Testis (tissue), 3 donors: ENCODE measurements around the gene CNIH3. TPM values are rescaled to one million over a fixed set of nuclear protein-coding genes. Genes with fewer than 3 reads are reported as not detected.

ENCODE experiments used
- DNase-seq: peaks from one replicate; pipeline ENCODE4 v3.0.0-alpha.2; 2019
- H3K27ac ChIP-seq, 2 donors: fragments of 200-600 bp; sonication (generic); one replicate each; pipeline ENCODE4 v1.5.1; 2019
- H3K27me3 ChIP-seq: fragments of 200-600 bp; sonication (generic); one replicate; pipeline ENCODE4 v1.5.1; 2019
- H3K36me3 ChIP-seq: fragments of 200-600 bp; sonication (generic); one replicate; pipeline ENCODE4 v1.5.1; 2017; ENCODE audit warnings: low read depth; ENCODE audit errors: missing control alignments
- H3K4me1 ChIP-seq: fragments of 200-600 bp; sonication (generic); one replicate; pipeline ENCODE4 v1.5.1; 2019
- H3K4me3 ChIP-seq, 2 donors: fragments of 200-600 bp; sonication (generic); one replicate each; pipeline ENCODE4 v1.5.1; 2017 to 2019
- H3K9me3 ChIP-seq: fragments of 200-600 bp; sonication (generic); one replicate; pipeline ENCODE4 v1.5.1; 2017
- CTCF ChIP-seq, 3 experiments: fragments of 450-650 bp in 2 of 3; fragments of 200-600 bp in 1 of 3; sonication (generic) in 1 of 3; IDR thresholded peaks; one replicate each; pipeline ENCODE4 v1.5.1; 2016 to 2019; ENCODE audit warnings: antibody characterized with exemption in 3 of 3, mild to moderate bottlenecking in 2 of 3, moderate library complexity in 1 of 3
- POLR2A ChIP-seq: fragments of 450-650 bp; IDR thresholded peaks from one replicate; pipeline ENCODE4 v1.6.1; 2017; ENCODE audit warnings: antibody characterized with exemption, mild to moderate bottlenecking, moderate library complexity
- WGBS, 2 donors: methylation state at CpG; one replicate each; pipeline ENCODE4 v1.1.5; 2018; 5-methylcytosine and 5-hydroxymethylcytosine counted together
- intact Hi-C: fragments of 100-400 bp; cut with DNase I; formaldehyde crosslinking; loops from one replicate; pipeline ENCODE4 v1.15.1; 2023; ENCODE audit warnings: low total_unique reads
- polyA plus RNA-seq: library from polyadenylated mRNA; stranded (reverse); fragments of 350-450 nt; fragmentation: Illumina TruSeq; extraction: RNeasy Lipid Tissue Mini Kit (QIAGEN cat#74804); gene quantifications from one replicate; pipeline ENCODE4 v1.2.3, GENCODE V29; 2014; ENCODE audit warnings: low read depth, low replicate concordance; ENCODE audit not compliant: insufficient read depth
- total RNA-seq, 2 donors: library from RNA; depleted of rRNA; stranded (reverse); fragments of >200 nt; gene quantifications; one replicate each; pipeline ENCODE4 v1.2.3, GENCODE V29; 2016

Gene CNIH3
- total and polyA plus RNA-seq, 3 donors from 2014 or later: 8.5 to 9.8 (median 8.5) TPM

GRCh38 chr1:224662870-224663269 lies 46.8 kb downstream of the CNIH3 start:
- no peaks in the 10 kb centered on the region for H3K36me3 ChIP-seq
- H3K9me3 ChIP-seq: no peaks in the 10 kb centered on the region
- intact Hi-C loops: no loop called here
- no peak overlapping the region for H3K27ac ChIP-seq
- WGBS, 2 donors: 87 to 97% methylated on average over 2 to 3 of the region's 3 CpGs
- H3K4me3 ChIP-seq: no peak overlapping the region
- no peaks in the 10 kb centered on the region for H3K4me1 ChIP-seq
- no peak for DNase-seq
- no peaks in the 10 kb centered on the region for H3K27me3 ChIP-seq
- no peak for TF ChIP-seq POLR2A

- Histone ChIP-seq H3K36me3 (no peaks in the 10 kb centered on the region), H3K9me3 (no peaks in the 10 kb centered on the region), H3K4me1 (no peaks in the 10 kb centered on the region), H3K27me3 (no peaks in the 10 kb centered on the region), H3K27ac (no peak overlapping the region), H3K4me3 (no peak overlapping the region)
- DNase-seq: no peak
- intact Hi-C loops: no loop called here
- 68 to 76% methylated on average over 3 of the region's 3 CpGs for WGBS, 2 donors
- TF ChIP-seq CTCF (IDR thresholded peaks at IDR 0.05) (no peak), POLR2A (no peak)
These were observed 48.9 kb downstream of the CNIH3 start for GRCh38 chr1:224665016-224665415.

- Histone ChIP-seq H3K36me3 (no peaks in the 10 kb centered on the region), H3K27me3 (no peaks in the 10 kb centered on the region), H3K9me3 (no peaks in the 10 kb centered on the region), H3K27ac (no peak overlapping the region), H3K4me1 (no peaks in the 10 kb centered on the region), H3K4me3 (no peak overlapping the region)
- no peak for DNase-seq
- TF ChIP-seq POLR2A (no peak), CTCF (IDR thresholded peaks at IDR 0.05) (no peak)
- intact Hi-C loops: no loop called here
These were observed 50.0 kb downstream of the CNIH3 start for GRCh38 chr1:224666078-224666477.

GRCh38 chr1:224666913-224667312 lies 50.8 kb downstream of the CNIH3 start:
- H3K27ac ChIP-seq: no peak overlapping the region
- no peaks in the 10 kb centered on the region for H3K27me3 ChIP-seq
- H3K9me3 ChIP-seq: no peaks in the 10 kb centered on the region
- H3K36me3 ChIP-seq: no peaks in the 10 kb centered on the region
- intact Hi-C loops: no loop called here
- H3K4me3 ChIP-seq: no peak overlapping the region
- no peak for TF ChIP-seq POLR2A
- no peak for TF ChIP-seq CTCF (IDR thresholded peaks at IDR 0.05)
- H3K4me1 ChIP-seq: no peaks in the 10 kb centered on the region
- no peak for DNase-seq
- WGBS, 2 donors: 89 to 92% methylated on average over 2 of the region's 2 CpGs

- TF ChIP-seq CTCF (IDR thresholded peaks at IDR 0.05) (no peak), POLR2A (no peak)
- DNase-seq: no peak
- Histone ChIP-seq H3K27me3 (no peaks in the 10 kb centered on the region), H3K4me3 (no peak overlapping the region), H3K36me3 (no peaks in the 10 kb centered on the region), H3K27ac (no peak overlapping the region), H3K4me1 (no peaks in the 10 kb centered on the region), H3K9me3 (no peaks in the 10 kb centered on the region)
- 38 to 39% methylated on average over 1 to 3 of the region's 3 CpGs for WGBS, 2 donors
- intact Hi-C loops: no loop called here
These were observed 52.9 kb downstream of the CNIH3 start for GRCh38 chr1:224668984-224669383.
